Measurements from ENCODE around the gene CACNA1G.
A peak's percentile ranks its signal among the peaks of the same experiment; 100 is the strongest.

The CACNA1G gene

DNA sequence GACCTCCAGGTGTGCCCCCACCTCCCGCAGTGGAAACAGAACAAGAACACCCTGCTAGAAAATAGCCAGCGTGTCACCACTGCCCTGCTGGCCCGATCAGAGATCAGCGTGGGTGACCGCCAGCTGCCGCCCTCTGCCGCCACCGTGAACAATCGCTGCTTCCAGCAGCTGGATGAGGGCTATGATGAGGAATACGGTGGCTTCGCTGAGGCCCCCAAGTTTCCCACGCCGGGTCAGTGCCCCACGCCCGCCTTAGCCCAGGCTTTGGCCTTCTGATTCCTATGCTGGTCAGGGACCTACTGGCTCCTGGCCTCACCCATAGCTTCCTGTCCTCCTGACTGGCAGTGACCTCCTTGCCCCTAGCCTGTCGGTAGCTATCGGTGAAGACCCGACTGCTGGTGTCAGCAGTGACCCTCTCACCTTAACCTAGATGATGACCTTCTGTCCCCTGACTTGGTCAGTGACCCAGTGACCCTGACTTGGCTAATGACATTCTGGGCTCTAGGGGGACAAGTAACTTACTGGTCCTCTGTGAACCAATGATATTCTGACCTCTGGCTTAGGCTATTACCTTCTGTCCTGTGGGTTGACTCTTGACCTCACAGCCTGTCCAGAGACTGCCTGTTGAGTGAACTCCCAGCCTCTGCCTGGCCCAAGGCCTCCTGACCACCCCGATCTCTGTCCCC, 11.1 kb upstream of the CACNA1G start:
- no peak for DNase-seq

DNA sequence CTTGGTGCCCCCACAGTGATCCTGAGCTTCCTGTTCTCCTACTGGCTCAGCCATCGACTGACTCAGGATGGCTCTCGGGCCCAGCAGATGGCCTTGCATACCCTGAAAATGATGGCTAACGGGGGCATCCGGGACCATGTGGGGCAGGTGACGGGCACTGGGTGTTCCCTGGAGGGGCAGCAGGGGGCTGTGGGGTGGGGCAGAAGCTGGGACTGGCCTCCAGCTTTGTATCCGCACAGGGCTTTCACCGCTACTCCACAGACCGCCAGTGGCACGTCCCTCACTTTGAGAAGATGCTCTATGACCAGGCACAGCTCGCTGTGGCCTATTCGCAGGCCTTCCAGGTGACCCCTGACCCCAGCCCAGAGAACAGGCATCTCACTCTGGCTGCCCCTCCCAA, 10.5 kb upstream of the CACNA1G start:
- DNase-seq = no peak

DNA sequence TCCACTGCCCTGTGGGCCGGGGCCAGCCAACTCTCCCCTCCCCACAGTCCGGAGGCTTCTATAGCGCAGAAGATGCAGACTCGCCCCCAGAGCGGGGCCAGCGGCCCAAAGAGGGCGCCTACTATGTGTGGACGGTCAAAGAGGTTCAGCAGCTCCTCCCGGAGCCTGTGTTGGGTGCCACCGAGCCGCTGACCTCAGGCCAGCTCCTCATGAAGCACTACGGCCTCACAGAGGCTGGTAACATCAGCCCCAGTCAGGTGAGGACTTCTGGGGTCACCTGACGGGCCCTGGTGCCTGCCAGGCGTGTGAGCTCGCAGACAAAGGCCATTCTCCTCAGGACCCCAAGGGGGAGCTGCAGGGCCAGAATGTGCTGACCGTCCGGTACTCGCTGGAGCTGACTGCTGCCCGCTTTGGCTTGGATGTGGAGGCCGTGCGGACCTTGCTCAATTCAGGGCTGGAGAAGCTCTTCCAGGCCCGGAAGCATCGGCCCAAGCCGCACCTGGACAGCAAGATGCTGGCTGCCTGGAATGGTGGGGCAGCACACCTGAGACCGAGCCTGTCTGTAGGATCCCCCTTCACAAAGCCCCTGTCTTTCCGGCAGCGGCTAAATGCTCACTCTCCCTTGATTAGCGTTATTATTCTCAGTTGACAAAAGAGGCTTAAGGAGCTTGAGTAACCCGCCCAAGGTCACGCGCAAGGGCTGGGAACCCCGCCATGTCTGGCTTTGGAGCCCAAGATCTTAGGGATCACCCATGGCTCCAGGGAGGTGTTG, 9.7 kb upstream of the CACNA1G start:
- DNase-seq = no peak

- DNase-seq = no peak
Measured at GRCh38 chr17:50551433-50551815, 9.1 kb upstream of the CACNA1G start.

DNA sequence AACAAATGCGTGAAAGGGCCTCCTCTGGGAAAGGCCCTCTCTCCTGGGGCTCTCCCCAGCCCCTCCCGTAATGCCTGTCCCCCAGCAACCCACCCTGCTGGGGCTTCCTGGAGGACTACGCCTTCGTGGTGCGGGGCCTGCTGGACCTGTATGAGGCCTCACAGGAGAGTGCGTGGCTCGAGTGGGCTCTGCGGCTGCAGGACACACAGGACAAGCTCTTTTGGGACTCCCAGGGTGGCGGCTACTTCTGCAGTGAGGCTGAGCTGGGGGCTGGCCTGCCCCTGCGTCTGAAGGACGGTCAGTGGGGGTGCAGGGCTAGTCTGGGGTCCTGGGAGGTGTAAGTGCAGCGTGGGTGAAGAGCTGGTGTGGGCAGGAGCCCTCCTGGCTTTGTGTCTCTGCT, 8.6 kb upstream of the CACNA1G start:
- DNase-seq = no peak

DNA sequence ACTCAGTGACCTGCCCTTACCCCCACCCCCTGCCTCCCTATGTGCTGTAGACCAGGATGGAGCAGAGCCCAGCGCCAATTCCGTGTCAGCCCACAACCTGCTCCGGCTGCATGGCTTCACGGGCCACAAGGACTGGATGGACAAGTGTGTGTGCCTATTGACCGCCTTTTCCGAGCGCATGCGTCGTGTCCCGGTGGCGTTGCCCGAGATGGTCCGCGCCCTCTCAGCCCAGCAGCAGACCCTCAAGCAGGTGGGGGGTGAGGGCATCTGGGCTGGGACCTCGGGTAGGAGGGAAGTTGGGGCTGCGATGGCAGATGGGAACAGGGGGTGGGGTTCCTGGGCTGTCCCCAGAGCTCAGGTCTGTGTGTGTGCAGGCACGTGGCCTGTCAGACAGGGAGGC, 6.3 kb upstream of the CACNA1G start:
- no peak for DNase-seq

DNA sequence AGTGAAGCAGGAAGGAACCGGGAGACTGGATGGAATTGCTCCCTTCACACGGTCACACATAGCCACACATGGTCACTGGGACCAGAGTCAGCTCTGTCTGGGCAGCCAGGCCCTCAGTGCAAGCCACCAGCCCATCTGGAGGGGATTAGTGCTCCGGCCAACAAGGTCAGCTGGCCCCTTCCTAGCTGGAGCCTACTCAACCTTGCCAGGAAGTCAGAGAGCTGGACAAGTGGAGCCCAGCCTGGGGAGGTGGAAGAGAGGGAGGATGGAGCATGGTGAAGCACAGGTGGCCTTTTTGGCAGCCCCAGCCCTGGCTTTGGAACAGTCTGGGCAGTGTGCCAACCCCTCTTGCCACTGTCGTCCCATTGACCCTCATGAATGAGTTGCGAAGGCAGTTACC, 3.7 kb upstream of the CACNA1G start:
- no peak for DNase-seq

DNA sequence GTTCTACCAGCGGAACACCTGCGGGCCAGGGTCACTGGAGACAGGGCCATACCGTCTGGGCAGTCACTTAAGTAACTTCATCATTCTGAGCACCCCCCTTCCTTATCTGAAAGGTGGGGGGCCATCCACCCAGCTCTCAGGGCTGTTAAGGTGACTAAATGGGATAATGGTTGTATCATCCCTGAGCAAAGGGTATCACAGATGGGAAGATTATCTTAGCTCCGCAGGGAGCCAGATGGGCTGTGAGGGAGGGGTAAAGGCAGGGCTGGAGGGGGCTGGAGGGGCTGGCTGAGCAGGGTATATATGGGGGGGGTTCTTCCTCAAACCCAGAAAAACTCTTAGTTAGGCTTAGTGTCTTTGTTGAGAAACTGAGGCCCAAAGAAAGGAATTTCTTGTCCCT, 2.9 kb upstream of the CACNA1G start:
- DNase-seq = no peak

- no peak for DNase-seq
Measured at GRCh38 chr17:50558091-50558490, 2.4 kb upstream of the CACNA1G start.

- DNase-seq = no peak
Measured at GRCh38 chr17:50558581-50558940, 2.0 kb upstream of the CACNA1G start.

- DNase-seq = peak in 1 of 4 experiments; percentile 17
Measured at GRCh38 chr17:50558941-50559614, 1.4 kb upstream of the CACNA1G start.

DNA sequence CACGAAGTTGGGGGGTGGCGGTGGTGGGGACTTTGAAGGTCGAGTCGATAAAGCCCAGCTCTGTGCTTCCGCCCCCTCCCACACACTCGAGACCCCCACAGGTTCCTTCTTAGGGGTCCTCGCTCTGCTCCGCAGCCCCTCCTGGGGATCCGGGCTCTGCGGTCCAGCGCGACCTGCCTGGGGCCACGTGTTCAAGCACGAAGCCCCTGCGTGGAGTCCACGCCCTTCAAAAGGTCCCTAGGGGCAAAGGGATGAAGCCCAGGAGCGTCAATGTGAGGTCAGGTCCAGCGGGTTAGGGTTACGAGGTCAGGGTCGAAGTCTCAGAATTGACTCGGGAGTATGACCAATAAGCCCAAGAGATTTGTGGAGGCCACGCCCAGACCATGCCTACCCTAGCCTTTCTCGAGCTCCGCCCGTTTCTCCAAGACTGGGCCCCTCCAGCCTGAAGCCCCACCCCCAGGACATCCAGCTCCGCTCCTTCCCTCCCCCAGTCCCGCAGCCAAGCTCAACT, 786 bp upstream of the CACNA1G start:
- DNase-seq = no peak

GRCh38 chr17:50560931-50561745, 623 bp downstream of the CACNA1G start:
- no peak for DNase-seq

DNA sequence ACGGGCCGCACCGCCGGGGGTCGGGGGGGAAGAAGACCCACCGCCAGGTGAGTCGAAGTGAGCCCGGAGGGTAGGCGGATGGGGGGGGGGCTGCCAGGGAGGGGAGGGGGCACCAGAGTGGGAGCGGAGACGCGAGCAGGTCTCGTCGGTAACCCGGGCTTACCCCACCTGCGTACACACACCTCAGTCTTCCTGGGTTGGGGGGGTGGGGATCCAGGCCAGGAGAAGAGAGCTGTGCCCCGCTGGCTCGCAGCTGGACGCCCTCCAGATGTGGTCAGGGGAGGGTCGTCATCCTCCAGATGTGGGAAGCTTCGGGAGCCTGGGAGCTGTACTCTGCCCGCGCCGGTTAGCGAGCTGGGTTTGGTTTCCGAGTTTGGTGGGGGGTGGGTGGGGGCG, 1.2 kb downstream of the CACNA1G start:
- DNase-seq = peak in 1 of 4 experiments; percentile 10

- no peak for DNase-seq
Measured at GRCh38 chr17:50562242-50563091, 2.0 kb downstream of the CACNA1G start.

GRCh38 chr17:50563092-50563511, 2.6 kb downstream of the CACNA1G start:
- DNase-seq = peak in 1 of 4 experiments; percentile 8

DNA sequence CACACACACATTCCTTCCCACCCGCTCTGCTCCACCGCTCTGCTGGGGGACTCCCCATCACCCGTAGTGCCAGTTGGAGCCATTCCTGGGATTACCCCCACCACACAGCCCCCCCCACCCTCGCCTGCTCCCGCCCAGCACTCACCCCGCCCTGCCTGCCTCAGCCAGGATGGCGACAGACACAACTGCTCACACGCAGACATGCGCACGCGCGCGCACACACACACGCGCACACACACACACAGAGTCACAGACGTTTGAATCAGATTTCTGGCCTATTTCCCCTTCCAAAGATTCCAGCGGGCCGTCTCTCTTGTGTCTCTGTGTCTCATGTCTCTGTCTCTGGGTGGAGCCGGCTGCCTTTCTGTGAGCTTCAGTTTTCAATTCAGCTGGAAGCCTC, 4.4 kb downstream of the CACNA1G start:
- DNase-seq = no peak

- DNase-seq = no peak
Measured at GRCh38 chr17:50565402-50566350, 5.2 kb downstream of the CACNA1G start.

GRCh38 chr17:50566886-50567285, 6.4 kb downstream of the CACNA1G start:
- no peak for DNase-seq

GRCh38 chr17:50568659-50569058, 8.1 kb downstream of the CACNA1G start:
- DNase-seq = no peak

- no peak for DNase-seq
Measured at GRCh38 chr17:50569592-50569991, 9.1 kb downstream of the CACNA1G start.

Data from activated naive CD4-positive, alpha-beta T cell (primary cell).